ENCODE measurements around the gene CCZ1B.
"Not testable (repeated sequence)": the region's sequence is repeated elsewhere in the genome, so short reads cannot be mapped to it uniquely, and the experiment has no call there.

Gene CCZ1B

GRCh38 chr7:6826151-6826550, at the start of gene CCZ1B:
TSS of gene CCZ1B (minus strand) at chr7:6826275. CDS start at chr7:6826197, 78 bp downstream.
- TF ChIP-seq CTCF (IDR thresholded peaks at IDR 0.05; ENCODE audit: low read depth, low read length): peak; percentile 19
- TF ChIP-seq POLR2A (IDR thresholded peaks at IDR 0.05; ENCODE audit: extremely low read depth, insufficient read length): peak; percentile 14
- DNase-seq (ENCODE audit: low read depth): peak; percentile 87
- H3K4me3 ChIP-seq (ENCODE audit: low read depth, low read length): peak within 1 kb of the TSS; percentile 52

DNA sequence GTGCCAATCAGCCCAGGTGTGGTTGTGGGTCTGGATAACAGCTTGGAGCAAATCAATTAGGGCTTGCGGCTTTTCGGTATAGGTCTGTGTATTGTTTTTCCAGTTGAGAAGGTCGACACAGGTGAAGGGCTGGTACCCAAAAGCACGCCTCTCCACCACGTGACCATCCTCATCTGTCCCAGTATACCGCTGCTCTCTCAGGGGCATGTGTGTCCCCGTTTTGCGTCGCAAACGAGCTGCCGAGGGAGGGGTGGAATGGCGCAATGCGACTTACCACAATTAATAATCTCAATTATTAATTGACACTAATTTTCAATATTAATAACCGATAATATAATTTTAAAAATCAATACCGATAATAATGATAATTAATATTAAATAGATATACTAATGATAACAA, 48.9 kb upstream of the CCZ1B start:
- not testable (repeated sequence) for H3K4me3 ChIP-seq (ENCODE audit: low read depth, low read length); DNase-seq (ENCODE audit: low read depth)

DNA sequence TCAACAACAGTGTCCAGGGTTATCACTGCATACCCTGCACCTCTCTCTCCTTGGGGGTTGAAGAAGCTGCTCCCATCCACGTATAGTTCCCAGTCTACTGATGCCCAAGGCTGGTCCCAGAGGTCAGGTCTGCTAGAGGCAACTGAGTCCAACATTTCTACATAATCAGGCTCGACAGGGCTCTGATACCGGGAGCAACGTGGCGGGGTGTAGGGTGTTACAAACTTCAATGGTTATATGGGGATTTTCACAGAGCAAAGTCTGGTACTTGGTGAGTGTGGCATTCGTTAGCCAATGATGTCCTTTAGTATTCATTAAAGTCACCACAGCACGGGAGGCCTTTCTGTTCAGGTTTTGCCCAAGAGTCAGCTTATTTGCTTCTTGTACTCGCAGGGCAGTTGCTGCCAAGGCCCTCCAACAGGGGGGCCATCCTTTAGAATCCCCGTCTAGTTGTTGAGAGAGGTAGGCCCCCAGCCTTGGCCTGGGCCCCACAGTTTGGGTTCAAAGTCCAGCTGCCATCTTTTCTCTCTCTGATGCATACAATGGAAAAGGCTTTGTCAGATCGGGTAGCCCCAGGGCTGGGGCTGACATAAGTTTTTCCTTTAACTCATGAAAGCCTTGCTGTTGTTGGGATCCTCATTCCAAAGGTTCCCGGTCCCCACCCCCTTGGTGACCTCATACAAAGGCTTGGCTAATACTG, 46.3 kb upstream of the CCZ1B start:
- not testable (repeated sequence) for H3K4me3 ChIP-seq (ENCODE audit: low read depth, low read length); DNase-seq (ENCODE audit: low read depth)

GRCh38 chr7:6871421-6872144, 45.5 kb upstream of the CCZ1B start:
- DNase-seq (ENCODE audit: low read depth); H3K4me3 ChIP-seq (ENCODE audit: low read depth, low read length): not testable (repeated sequence)

DNA sequence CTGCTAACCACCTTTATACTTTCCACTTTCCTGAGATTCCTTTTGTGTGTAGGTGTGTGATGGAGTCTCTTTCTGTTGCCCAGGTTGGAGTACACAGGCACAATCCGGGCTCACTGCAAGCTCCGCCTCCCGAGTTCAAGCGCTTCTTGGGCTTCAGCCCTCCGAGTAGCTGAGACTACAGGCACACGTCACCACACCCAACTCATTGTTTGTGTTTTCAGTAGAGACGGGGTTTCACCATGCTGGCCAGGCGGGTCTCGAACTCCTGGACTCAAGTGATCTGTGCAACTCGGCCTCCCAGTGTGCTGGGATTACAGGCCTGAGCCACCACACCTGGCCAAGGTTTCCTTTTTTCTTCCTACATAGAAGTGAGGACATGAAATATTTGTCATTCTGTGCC, 38.7 kb upstream of the CCZ1B start:
- not testable (repeated sequence) for H3K4me3 ChIP-seq (ENCODE audit: low read depth, low read length); DNase-seq (ENCODE audit: low read depth)

DNA sequence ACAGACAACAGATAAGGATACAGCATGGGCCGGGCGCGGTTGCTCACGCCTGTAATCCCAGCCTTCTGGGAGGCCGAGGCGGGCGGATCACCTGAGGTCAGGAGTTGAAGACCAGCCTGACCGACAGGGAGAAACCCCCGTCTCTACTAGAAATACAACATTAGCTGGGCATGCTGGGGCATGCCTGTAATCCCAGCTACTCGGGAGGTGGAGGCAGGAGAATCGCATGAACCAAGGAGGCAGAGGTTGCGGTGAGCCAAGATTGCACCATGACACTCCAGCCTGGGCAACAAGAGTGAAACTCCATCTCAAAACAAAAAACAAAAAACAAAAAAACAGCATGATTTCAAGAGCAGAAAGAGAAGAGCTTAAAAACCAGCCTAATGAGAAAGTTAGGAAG, 38.1 kb upstream of the CCZ1B start:
- H3K4me3 ChIP-seq (ENCODE audit: low read depth, low read length); DNase-seq (ENCODE audit: low read depth): not testable (repeated sequence)

DNA sequence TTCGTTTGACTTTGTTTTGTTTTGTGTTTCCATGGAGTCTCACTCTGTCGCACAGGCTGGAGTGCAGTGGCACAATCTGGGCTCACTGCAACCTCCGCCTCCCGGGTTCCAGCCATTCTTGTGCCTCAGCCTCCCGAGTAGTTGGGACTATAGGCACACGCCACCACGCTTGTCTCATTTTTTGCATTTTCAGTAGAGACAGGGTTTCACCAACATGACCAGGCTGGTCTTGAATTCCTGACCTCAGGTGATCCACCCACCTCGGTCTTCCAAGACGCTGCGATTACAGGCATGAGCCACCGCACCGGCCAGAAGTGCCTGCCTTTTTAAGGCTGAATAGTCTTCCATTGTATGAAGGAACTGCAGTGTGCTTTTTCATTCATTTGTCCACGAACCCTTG, 36.8 kb upstream of the CCZ1B start:
- not testable (repeated sequence) for DNase-seq (ENCODE audit: low read depth); H3K4me3 ChIP-seq (ENCODE audit: low read depth, low read length)

DNA sequence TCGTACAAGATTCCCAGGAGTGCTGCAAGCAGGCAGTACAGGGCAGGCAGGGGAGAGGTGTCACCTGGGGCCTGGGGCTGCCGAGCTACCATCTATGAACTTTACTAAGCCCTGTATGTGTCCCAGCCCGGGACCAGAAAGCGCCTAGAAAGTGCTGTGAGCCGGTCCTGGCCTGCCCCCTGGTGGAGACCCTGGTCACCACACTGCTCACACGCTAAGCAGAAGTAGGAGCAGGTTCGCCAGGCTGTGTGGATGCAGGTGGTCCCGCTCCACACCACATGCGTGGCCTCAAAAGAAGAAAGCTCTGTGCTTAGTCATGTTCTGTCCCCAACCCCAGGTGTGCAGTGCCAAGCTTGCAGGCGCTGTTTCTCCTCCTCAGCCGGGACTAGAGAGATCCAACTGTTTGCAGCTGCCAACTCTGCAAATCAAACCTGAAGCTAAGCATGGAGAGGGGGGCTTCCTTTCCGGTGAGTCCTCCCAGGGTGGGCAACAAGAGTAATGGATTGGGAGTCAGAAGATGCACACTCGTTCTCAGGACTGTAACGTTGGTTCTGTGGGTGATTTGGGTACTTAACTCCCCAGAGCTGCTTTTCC, 31.7 kb upstream of the CCZ1B start:
- not testable (repeated sequence) for H3K4me3 ChIP-seq (ENCODE audit: low read depth, low read length)
- peak; percentile 62 for TF ChIP-seq CTCF (IDR thresholded peaks at IDR 0.05; ENCODE audit: low read depth, low read length)
- peak; percentile 74 for DNase-seq (ENCODE audit: low read depth)

DNA sequence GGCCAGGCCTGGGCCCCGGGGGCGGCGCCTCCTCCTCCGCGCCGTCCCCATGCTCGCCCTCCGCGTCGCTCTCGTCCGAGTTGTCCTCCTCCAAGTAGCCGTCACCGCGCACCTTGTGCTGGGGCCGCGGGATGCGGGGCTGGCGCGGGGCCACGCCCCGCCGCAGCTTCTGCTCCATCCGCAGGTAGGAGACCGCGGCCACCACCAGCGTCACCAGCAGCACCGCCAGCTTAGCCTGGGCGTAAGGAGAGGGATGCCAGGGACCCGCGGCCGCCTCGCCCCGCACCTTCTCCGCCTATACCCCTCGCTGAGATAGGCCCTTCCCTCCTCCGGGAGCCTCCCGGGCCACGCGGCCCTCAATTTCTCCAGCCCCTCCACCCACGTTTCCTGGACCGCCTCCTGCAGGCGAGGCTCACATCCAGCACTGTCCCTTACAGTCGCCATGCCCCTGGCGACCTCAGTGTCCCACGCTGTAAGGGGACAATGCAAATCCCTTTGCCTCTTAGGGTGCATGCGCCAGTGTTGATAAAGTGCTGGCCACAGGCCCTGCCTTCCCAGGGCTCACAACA, 29.6 kb upstream of the CCZ1B start:
- not testable (repeated sequence) for H3K4me3 ChIP-seq (ENCODE audit: low read depth, low read length); DNase-seq (ENCODE audit: low read depth)

- not testable (repeated sequence) for H3K4me3 ChIP-seq (ENCODE audit: low read depth, low read length); DNase-seq (ENCODE audit: low read depth)
These were observed 28.9 kb upstream of the CCZ1B start for GRCh38 chr7:6854747-6855562.

DNA sequence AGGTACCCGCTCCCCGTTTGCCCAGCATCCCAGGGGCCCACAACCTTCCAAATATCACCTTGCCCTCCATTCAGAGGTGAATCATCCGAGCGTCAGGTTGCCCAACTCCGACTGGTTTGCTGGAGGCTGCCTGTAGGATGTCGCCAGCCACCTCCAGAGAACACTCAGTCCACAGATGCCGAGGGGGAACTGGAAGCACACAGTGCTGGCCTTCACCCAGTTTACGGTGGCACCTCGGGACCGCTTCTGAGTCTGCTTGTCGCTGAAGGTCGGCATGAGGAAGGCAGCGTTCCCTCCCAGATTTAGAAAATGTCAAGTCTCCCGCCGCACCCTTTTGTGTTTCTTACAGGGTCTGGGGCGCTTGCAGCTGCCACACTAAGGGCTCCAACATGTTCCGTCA, 27.6 kb upstream of the CCZ1B start:
- H3K4me3 ChIP-seq (ENCODE audit: low read depth, low read length); DNase-seq (ENCODE audit: low read depth): not testable (repeated sequence)

GRCh38 chr7:6849127-6849526, 23.1 kb upstream of the CCZ1B start:
- H3K4me3 ChIP-seq (ENCODE audit: low read depth, low read length): not testable (repeated sequence)

GRCh38 chr7:6847751-6848150, 21.7 kb upstream of the CCZ1B start:
- not testable (repeated sequence) for H3K4me3 ChIP-seq (ENCODE audit: low read depth, low read length); DNase-seq (ENCODE audit: low read depth)

More at GRCh38 chr7:6849127-6849526, 23.1 kb upstream of the CCZ1B start:
- not testable (repeated sequence) for DNase-seq (ENCODE audit: low read depth)

- not testable (repeated sequence) for H3K4me3 ChIP-seq (ENCODE audit: low read depth, low read length)
- DNase-seq (ENCODE audit: low read depth): peak; percentile 81
These were observed 19.9 kb upstream of the CCZ1B start for GRCh38 chr7:6845971-6846449.

- H3K4me3 ChIP-seq (ENCODE audit: low read depth, low read length); DNase-seq (ENCODE audit: low read depth): not testable (repeated sequence)
These were observed 17.6 kb upstream of the CCZ1B start for GRCh38 chr7:6843654-6844053.

GRCh38 chr7:6843092-6843491, 17.0 kb upstream of the CCZ1B start:
- H3K4me3 ChIP-seq (ENCODE audit: low read depth, low read length); DNase-seq (ENCODE audit: low read depth): not testable (repeated sequence)

Measured in NB4 (cell line).